LNCAP (cell line): Measurements from ENCODE around the gene TM4SF1.

ENCODE experiments used
- CTCF ChIP-seq: fragments of 450-650 bp; IDR thresholded peaks from 2 replicates; pipeline ENCODE4 v1.5.1; 2017; ENCODE audit warnings: mild to moderate bottlenecking

Gene TM4SF1

GRCh38 chr3:149332227-149332765, 45.2 kb downstream of the TM4SF1 start:
- TF ChIP-seq CTCF = no peak

DNA sequence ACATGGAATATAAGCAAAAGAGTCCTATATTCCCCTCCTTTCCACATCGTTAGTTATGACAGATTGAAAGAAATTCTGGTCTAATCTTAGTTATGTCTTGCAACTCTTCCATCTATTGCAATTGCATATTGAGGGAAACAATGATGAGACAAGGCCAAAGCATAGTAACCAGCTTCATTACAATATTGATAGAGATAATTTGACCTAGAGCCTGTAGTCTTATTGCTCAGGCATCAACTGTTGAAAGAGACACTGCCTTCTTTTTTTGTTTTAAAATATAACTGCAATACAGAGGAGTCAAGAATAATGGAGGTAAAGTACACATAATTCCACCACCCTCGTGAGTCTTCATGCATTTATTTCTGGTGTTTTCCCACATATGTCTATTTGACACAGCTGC, 46.1 kb downstream of the TM4SF1 start:
- no peak for TF ChIP-seq CTCF

DNA sequence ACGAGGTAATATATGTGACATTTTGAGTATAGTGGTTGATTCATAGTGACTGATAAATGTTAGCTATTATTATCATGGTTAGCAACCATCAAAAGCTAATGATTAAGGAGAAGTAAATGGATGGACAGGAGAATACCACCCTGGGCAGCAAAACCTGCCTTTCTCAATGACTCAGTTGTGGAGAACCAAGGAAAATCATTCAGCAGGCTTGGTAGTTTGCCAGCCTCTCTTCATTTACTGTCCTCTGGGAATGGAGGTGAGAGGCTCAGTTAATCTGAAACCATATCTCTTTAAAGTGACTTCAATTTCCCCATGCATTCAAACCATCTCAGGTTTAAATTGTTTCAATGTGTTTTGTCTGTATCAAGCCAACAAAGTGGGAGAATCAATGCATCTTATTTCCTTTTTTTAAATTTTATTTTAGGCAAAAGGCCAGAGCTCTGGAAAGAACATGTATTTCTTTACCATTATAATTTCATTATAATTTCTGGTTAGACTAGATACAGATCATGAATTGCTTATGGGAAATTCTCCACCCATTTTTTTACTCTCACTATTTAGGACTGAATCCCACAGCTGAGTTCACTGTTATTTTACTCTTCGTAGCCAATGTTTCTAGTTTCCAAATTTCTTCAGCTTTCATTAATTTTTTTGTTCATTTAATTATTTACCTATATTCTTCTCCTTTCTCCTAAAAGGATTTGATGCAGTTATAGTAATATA, 46.7 kb downstream of the TM4SF1 start:
- TF ChIP-seq CTCF = no peak

DNA sequence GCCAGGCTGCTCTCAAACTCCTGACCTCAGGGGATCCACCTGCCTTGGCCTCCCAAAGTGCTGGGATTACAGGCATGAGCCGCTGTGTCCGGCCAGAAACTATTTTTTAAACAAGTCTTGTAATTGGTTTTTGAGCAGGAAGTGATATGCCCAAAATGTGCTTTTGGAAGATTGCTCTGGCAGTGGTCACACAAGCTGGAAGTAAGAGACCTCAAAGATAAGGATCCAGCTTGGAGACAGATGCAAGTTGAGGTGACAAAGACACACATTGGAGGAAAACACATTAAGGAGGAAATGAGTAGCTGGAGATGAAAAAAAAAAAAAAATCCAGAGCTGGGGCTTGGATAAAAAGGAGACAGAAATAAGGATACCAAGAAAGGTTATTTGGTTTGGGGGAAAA, 50.3 kb downstream of the TM4SF1 start:
- TF ChIP-seq CTCF = no peak

GRCh38 chr3:149325581-149325980, 51.9 kb downstream of the TM4SF1 start:
- TF ChIP-seq CTCF = no peak

GRCh38 chr3:149324332-149324731, 53.1 kb downstream of the TM4SF1 start:
- no peak for TF ChIP-seq CTCF

DNA sequence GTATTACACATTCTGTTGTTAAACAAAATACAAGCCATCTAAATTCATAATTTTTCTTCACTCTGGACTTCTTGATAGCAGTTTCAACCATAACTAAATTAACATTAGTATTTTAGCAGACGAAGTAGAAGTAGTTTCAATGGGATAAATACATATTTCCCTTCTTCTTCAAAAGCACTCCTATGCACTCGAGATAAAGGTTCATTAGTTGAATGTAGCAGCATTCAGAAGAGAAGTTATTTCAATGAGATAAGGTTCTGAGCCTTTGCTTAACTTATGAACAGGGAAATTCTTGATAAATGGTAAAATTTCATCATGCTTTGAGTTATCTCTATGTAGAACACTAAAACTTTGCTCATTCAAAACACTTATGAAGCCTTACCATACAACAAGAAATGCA, 55.8 kb downstream of the TM4SF1 start:
- no peak for TF ChIP-seq CTCF
